Measurements from ENCODE around the gene RNPEP. TPM values are rescaled to one million over a fixed set of nuclear protein-coding genes. Genes with fewer than 3 reads are reported as not detected.
A peak's percentile ranks its signal among the peaks of the same experiment; 100 is the strongest.

Gene RNPEP
- total RNA-seq (10 to 100 TPM; 19.8 to 37.6 (median 26.5) TPM), polyA plus RNA-seq (10 to 100 TPM; 29.0 to 43.5 TPM)

DNA sequence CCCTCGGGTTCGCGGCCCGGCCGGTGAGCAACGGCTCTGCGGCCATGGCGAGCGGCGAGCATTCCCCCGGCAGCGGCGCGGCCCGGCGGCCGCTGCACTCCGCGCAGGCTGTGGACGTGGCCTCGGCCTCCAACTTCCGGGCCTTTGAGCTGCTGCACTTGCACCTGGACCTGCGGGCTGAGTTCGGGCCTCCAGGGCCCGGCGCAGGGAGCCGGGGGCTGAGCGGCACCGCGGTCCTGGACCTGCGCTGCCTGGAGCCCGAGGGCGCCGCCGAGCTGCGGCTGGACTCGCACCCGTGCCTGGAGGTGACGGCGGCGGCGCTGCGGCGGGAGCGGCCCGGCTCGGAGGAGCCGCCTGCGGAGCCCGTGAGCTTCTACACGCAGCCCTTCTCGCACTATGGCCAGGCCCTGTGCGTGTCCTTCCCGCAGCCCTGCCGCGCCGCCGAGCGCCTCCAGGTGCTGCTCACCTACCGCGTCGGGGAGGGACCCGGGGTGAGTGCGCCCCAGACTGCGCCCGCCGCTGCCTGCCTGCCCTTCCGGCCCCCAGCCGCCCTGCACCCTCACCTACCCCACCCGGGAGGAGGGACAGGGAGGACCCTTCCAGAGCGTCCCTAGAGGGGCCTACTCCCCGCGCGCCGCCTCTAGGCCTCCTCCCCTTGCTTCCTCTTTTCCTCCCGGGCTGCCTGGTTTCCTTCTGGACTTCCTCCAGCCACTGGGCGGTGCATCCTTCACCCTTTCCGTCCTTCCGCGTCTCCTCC, at the start of gene RNPEP:
RNPEP (plus strand) TSS at position 26 of the 757 bp plus-strand sequence; CDS start at position 45, 19 bp downstream.
- FAIRE-seq (no peak), ATAC-seq (peak; percentile 82 to 92 (median 89)), DNase-seq (peak; percentile 62 to 87 (median 68))
- Histone ChIP-seq H3K9me3 (no peaks in the 10 kb centered on the region), H3K4me1 (peaks cover 0 to 11% (median 0%) of the 10 kb centered on the region in 3 donors), H3K4me3 (peak within 1 kb of the TSS; percentile 91 to 99 (median 96)), H3K27ac (peak within 1 kb of the TSS; percentile 76 to 90 (median 84)), H3K36me3 (no peaks in the 10 kb centered on the region), H3K27me3 (no peaks in the 10 kb centered on the region)
- WGBS, 2 donors, result 0% methylated on average over 50 to 80 of the region's 80 CpGs
- TF ChIP-seq, protein P1, sequence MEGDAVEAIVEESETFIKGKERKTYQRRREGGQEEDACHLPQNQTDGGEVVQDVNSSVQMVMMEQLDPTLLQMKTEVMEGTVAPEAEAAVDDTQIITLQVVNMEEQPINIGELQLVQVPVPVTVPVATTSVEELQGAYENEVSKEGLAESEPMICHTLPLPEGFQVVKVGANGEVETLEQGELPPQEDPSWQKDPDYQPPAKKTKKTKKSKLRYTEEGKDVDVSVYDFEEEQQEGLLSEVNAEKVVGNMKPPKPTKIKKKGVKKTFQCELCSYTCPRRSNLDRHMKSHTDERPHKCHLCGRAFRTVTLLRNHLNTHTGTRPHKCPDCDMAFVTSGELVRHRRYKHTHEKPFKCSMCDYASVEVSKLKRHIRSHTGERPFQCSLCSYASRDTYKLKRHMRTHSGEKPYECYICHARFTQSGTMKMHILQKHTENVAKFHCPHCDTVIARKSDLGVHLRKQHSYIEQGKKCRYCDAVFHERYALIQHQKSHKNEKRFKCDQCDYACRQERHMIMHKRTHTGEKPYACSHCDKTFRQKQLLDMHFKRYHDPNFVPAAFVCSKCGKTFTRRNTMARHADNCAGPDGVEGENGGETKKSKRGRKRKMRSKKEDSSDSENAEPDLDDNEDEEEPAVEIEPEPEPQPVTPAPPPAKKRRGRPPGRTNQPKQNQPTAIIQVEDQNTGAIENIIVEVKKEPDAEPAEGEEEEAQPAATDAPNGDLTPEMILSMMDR (IDR thresholded peaks at IDR 0.05), result no peak
- intact Hi-C loops (cut with DNase I), result no loop called here

DNA sequence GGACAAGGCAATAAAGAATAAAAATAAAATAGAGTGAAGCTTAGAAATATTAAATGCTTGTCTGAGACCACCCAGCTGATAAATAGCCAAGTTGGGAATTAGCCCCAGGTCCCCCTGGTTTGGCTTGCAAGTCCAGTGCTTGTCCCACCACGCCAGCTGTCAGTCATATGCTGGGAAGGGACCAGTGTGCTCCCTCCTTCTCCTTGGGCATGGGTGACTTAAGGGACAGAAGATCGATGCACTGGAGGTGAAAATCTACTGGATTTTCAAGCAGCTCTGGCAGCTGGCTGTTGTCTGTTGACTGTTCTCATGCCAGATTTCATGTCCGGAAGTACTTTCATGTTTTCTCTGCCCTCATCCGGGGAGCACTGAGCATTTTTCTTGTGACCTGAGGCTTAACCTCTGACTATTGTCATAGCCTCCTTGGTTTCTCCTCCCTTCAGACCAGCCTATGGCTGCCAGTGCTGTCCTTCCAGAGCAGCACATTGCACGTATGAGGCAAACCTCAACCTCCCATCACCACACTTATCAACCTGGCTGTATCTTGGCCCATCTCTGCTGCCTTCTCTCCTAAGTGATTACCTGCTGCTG, 48.5 kb upstream of the RNPEP start:
- H3K4me3 ChIP-seq, result no peak overlapping the region
- intact Hi-C loops (cut with DNase I), result no loop called here
- FAIRE-seq (no peak), DNase-seq (no peak), ATAC-seq (no peak)
- TF ChIP-seq, protein P1 (IDR thresholded peaks at IDR 0.05), result no peak
- H3K4me1 ChIP-seq, result no peaks in the 10 kb centered on the region
- H3K27ac ChIP-seq, result no peak overlapping the region
- H3K9me3 ChIP-seq, result no peaks in the 10 kb centered on the region
- no peaks in the 10 kb centered on the region for H3K27me3 ChIP-seq
- WGBS, 2 donors, result 23 to 29% methylated on average over 5 of the region's 5 CpGs
- H3K36me3 ChIP-seq, result no peaks in the 10 kb centered on the region

DNA sequence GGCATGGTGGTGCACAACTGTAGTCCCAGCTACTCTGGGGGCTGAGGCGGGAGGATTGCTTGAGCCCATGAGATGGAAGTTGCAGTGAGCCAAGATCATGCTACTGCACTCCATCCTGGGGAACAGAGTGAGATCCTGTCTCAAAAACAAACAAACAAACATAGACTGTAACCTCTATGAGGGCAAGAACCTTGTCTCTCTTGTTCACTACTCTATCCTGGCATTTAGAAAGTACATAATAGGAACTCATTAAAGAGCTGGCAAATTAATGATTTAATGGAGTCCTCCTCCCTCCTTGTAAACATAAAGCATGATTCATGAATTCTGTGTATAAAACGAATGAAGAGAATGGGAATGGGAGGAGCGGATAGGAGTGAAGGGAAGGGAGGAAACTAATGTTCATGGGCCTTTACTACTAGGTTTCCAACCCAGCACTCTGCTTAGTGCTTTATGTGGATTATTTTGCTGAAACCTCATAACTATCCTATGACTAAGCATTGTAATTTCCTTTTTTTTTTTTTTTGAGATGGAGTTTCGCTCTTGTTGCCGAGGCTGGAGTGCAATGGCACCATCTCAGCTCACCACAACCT, 44.7 kb upstream of the RNPEP start:
- DNase-seq (no peak), FAIRE-seq (no peak), ATAC-seq (peak in 2 of 4 donors; percentile 49 to 57)
- H3K27ac ChIP-seq, result no peak overlapping the region
- H3K4me3 ChIP-seq, result no peak overlapping the region
- no peaks in the 10 kb centered on the region for H3K36me3 ChIP-seq
- 79 to 90% methylated on average over 5 of the region's 5 CpGs for WGBS, 2 donors
- H3K27me3 ChIP-seq, result no peaks in the 10 kb centered on the region
- no peaks in the 10 kb centered on the region for H3K9me3 ChIP-seq
- no peaks in the 10 kb centered on the region for H3K4me1 ChIP-seq
- intact Hi-C loops (cut with DNase I), result no loop called here
- TF ChIP-seq, protein P1 (IDR thresholded peaks at IDR 0.05), result no peak

DNA sequence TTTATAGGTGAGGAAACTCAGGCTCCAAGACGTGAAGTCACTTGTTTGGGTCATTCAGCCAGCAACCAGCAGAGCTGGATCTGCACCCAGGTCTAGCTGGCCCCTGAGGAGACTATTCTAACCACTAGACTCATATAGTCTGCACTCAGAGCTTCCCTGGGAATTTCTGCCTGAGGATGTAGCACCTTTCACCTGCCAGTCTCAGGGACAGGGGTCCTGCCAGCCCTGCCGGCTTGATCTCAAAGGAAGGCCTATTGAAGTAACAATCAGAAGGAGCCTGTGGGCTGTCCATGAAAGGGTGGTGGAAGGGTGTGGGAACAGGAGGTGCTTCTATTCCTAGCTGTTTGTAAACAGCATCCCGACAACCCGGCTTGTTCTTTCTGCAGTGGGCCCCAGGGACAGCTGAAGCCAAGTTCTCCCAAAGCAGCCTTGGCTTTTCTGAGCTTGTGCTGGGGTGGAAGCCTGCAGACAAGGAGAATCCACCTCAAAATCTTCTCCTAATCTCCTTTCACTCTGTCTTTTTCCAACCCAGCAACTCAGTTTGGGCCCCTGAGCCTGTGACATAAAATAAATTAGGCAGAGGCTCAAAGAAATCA, 43.9 kb upstream of the RNPEP start:
- WGBS, 2 donors, result 59% methylated on average over 4 of the region's 4 CpGs
- H3K9me3 ChIP-seq, result no peaks in the 10 kb centered on the region
- intact Hi-C loops (cut with DNase I), result no loop called here
- TF ChIP-seq, protein P1 (IDR thresholded peaks at IDR 0.05), result no peak
- peaks cover 0 to 4% (median 0%) of the 10 kb centered on the region in 4 donors for H3K27me3 ChIP-seq
- ATAC-seq (no peak), DNase-seq (no peak), FAIRE-seq (no peak)
- H3K4me3 ChIP-seq, result no peak overlapping the region
- no peak overlapping the region for H3K27ac ChIP-seq
- no peaks in the 10 kb centered on the region for H3K4me1 ChIP-seq
- no peaks in the 10 kb centered on the region for H3K36me3 ChIP-seq
